Body of pancreas (tissue), 4 donors: ENCODE results near the gene MARK4. TPM values are rescaled to one million over a fixed set of nuclear protein-coding genes. Genes with fewer than 3 reads are reported as not detected.

Source experiments
- ATAC-seq: fragments of 150-250 bp; one replicate; pipeline ENCODE4 v1.9.1; 2016
- DNase-seq, 4 donors: peaks; one replicate each; pipeline ENCODE4 v3.0.0-alpha.2; 2019
- H3K27ac ChIP-seq, 4 donors: fragments of 200-600 bp; sonication (generic); 1 replicate in 3 of 4; 2 replicates in 1 of 4; pipeline versions ENCODE4 v1.5.1 to v1.6.1; 2016 to 2019; ENCODE audit warnings: mild to moderate bottlenecking in 1 of 4, mixed read lengths in 1 of 4, moderate library complexity in 1 of 4
- H3K27me3 ChIP-seq, 2 donors: fragments of 200-600 bp; sonication (generic); one replicate each; pipeline ENCODE4 v1.6.0; 2016; ENCODE audit warnings: mild to moderate bottlenecking in 1 of 2
- H3K36me3 ChIP-seq, 2 donors: fragments of 200-600 bp; sonication (generic); replicated peaks in 1 of 2; 2 replicates each; pipeline ENCODE4 v1.5.1; 2016; ENCODE audit warnings: low read depth in 2 of 2; ENCODE audit not compliant: insufficient read depth in 1 of 2
- H3K4me1 ChIP-seq: fragments of 200-600 bp; sonication (generic); one replicate; pipeline ENCODE4 v1.6.0; 2016
- H3K4me3 ChIP-seq, 2 donors: fragments of 200-600 bp; sonication (generic); 1 replicate in 1 of 2; 2 replicates in 1 of 2; pipeline ENCODE4 v1.5.1; 2016 to 2019
- H3K9me3 ChIP-seq, 3 donors: fragments of 200-600 bp; sonication (generic); 1 replicate in 2 of 3; 2 replicates in 1 of 3; pipeline ENCODE4 v1.5.1; 2016
- CTCF ChIP-seq, 7 experiments: fragments of 450-650 bp in 4 of 7; fragments of 200-600 bp in 3 of 7; sonication (generic) in 3 of 7; IDR thresholded peaks; one replicate each; pipeline ENCODE4 v1.5.1; 2016 to 2019; ENCODE audit warnings: antibody characterized with exemption in 7 of 7
- POLR2A ChIP-seq, 3 donors: fragments of 450-650 bp; IDR thresholded peaks; one replicate each; pipeline ENCODE4 v1.6.1; 2016; ENCODE audit warnings: antibody characterized with exemption in 3 of 3, mild to moderate bottlenecking in 2 of 3
- WGBS, 2 donors: methylation state at CpG; one replicate each; pipeline ENCODE4 v1.1.5; 2017; 5-methylcytosine and 5-hydroxymethylcytosine counted together
- intact Hi-C: fragments of 100-400 bp; cut with DNase I; formaldehyde crosslinking; loops from one replicate; pipeline ENCODE4 v1.15.1; 2023
- total RNA-seq, 2 donors: library from RNA; depleted of rRNA; stranded (reverse); fragments of >200 nt; gene quantifications; one replicate each; pipeline ENCODE4 v1.1.0, GENCODE V29; 2016

MARK4 gene
- total RNA-seq, 2 donors from 2014 or later: 9.2 to 12.5 TPM

DNA sequence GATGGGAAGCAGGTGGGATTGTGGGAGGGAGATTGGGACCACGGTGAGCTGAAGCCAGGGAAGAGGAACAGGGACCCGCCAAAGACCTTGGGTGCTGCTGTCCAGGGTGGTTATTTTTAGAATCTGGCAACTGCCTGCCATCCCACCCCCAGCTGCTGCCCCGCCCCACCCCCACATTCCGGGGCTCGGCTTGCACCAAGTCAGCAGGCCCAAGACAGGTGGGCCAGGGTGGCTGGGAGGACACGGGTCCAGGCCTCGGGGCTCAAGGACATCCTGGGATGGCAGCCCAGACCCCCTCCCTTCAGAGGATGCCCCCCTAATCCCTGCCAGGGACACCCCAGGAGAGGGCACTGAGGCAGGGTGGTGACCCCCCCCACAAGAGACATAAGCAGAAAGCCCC lies 70.8 kb downstream of the MARK4 start:
- no peak for DNase-seq
- H3K27ac ChIP-seq: no peak overlapping the region
- H3K4me1 ChIP-seq: peaks cover 17% of the 10 kb centered on the region
- no peak for ATAC-seq
- intact Hi-C loops: no loop called here
- H3K4me3 ChIP-seq: no peak overlapping the region
- TF ChIP-seq CTCF (IDR thresholded peaks at IDR 0.05): no peak
- TF ChIP-seq POLR2A (IDR thresholded peaks at IDR 0.05): no peak
- WGBS, 2 donors: 19 to 49% methylated on average over 3 to 6 of the region's 7 CpGs
- no peaks in the 10 kb centered on the region for H3K9me3 ChIP-seq
- H3K36me3 ChIP-seq: no peaks in the 10 kb centered on the region
- H3K27me3 ChIP-seq: no peaks in the 10 kb centered on the region

DNA sequence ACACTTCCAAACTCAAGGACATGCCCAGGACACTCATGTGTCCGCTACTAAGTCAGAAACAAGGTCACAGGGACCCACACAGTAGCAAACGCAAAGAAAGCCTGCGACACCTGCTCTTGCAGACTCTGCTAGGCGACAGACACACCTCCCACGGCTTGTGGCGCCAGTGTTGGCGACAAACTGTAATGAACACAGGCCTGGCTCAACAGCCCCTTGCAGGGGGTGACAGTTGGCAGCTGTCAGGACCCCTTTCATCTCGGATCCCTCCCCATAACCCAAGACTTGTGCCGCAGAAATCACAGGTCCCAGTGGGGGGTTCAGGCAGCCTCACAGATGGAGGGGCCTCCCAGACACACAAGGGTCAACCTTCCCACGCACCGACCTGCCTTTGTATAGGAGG lies 71.2 kb downstream of the MARK4 start:
- Histone ChIP-seq H3K4me3 (no peak overlapping the region), H3K9me3 (no peaks in the 10 kb centered on the region), H3K4me1 (peaks cover 17% of the 10 kb centered on the region), H3K36me3 (no peaks in the 10 kb centered on the region), H3K27me3 (no peaks in the 10 kb centered on the region), H3K27ac (no peak overlapping the region)
- ATAC-seq: no peak
- intact Hi-C loops: no loop called here
- 69 to 71% methylated on average over 6 to 11 of the region's 11 CpGs for WGBS, 2 donors
- no peak for TF ChIP-seq CTCF (IDR thresholded peaks at IDR 0.05)
- no peak for TF ChIP-seq POLR2A (IDR thresholded peaks at IDR 0.05)
- DNase-seq: no peak

- Histone ChIP-seq H3K27me3 (no peaks in the 10 kb centered on the region), H3K27ac (no peak within 1 kb of the TSS), H3K4me3 (no peak within 1 kb of the TSS), H3K9me3 (no peaks in the 10 kb centered on the region), H3K4me1 (peaks cover 17% of the 10 kb centered on the region), H3K36me3 (no peaks in the 10 kb centered on the region)
- WGBS, 2 donors: 66% methylated on average over 11 of the region's 15 CpGs; no CpG with 5 or more reads in 1 of the 2 donors
- TF ChIP-seq POLR2A (IDR thresholded peaks at IDR 0.05): no peak
- TF ChIP-seq CTCF (IDR thresholded peaks at IDR 0.05): no peak
- ATAC-seq: no peak
- intact Hi-C loops: no loop called here
- no peak for DNase-seq
Observed at GRCh38 chr19:45322744-45323281, 71.7 kb downstream of the MARK4 start, which contains the start of gene CKM. Gene CKM (minus strand): TSS chr19:45322875. CDS start chr19:45319713, 3,162 bp downstream.

- H3K9me3 ChIP-seq: no peaks in the 10 kb centered on the region
- ATAC-seq (no peak), DNase-seq (no peak)
- intact Hi-C loops: no loop called here
- no peaks in the 10 kb centered on the region for H3K36me3 ChIP-seq
- H3K27ac ChIP-seq: no peak overlapping the region
- no peaks in the 10 kb centered on the region for H3K27me3 ChIP-seq
- TF ChIP-seq POLR2A (IDR thresholded peaks at IDR 0.05) (no peak), CTCF (IDR thresholded peaks at IDR 0.05) (no peak)
- peaks cover 17% of the 10 kb centered on the region for H3K4me1 ChIP-seq
- no peak overlapping the region for H3K4me3 ChIP-seq
- 1 to 4% methylated on average over 17 to 30 of the region's 30 CpGs for WGBS, 2 donors
Observed at GRCh38 chr19:45323671-45324081, 72.6 kb downstream of the MARK4 start.

- Histone ChIP-seq H3K36me3 (no peaks in the 10 kb centered on the region), H3K4me3 (no peak overlapping the region), H3K27me3 (no peaks in the 10 kb centered on the region), H3K27ac (no peak overlapping the region), H3K4me1 (peaks cover 17% of the 10 kb centered on the region), H3K9me3 (no peaks in the 10 kb centered on the region)
- ATAC-seq: no peak
- 65 to 70% methylated on average over 11 of the region's 11 CpGs for whole genome bisulfite sequencing, 2 donors
- no peak for TF ChIP-seq POLR2A (IDR thresholded peaks at IDR 0.05)
- TF ChIP-seq CTCF (IDR thresholded peaks at IDR 0.05): no peak
- intact Hi-C loops: no loop called here
- DNase-seq: no peak
Observed at GRCh38 chr19:45324349-45324907, 73.4 kb downstream of the MARK4 start.
